MM.1S (cell line): ENCODE results near the gene GBX2.

ENCODE experiments used
- CTCF ChIP-seq: fragments of 300-600 bp; sonication (generic); IDR thresholded peaks from 2 replicates; pipeline ENCODE4 v1.5.1; 2016; ENCODE audit warnings: antibody characterized with exemption, low read length, mixed read lengths
- EZH2 ChIP-seq: fragments of 300-600 bp; sonication (generic); optimal IDR thresholded peaks from 2 replicates; pipeline ENCODE3; 2017; ENCODE audit warnings: low read depth, mild to moderate bottlenecking, antibody characterized with exemption, low read length, mixed read lengths
- EZH2phosphoT487 ChIP-seq: fragments of 300-600 bp; sonication (generic); IDR thresholded peaks from 2 replicates; pipeline ENCODE4 v1.6.1; 2018; ENCODE audit warnings: antibody characterized with exemption, low read length

- no peak for TF ChIP-seq CTCF
- TF ChIP-seq EZH2, result no peak
- no peak for TF ChIP-seq EZH2phosphoT487
Observed at GRCh38 chr2:236124182-236124893, 43.8 kb downstream of the GBX2 start.
